ENCODE results near the gene RAB3A.

The RAB3A gene

DNA sequence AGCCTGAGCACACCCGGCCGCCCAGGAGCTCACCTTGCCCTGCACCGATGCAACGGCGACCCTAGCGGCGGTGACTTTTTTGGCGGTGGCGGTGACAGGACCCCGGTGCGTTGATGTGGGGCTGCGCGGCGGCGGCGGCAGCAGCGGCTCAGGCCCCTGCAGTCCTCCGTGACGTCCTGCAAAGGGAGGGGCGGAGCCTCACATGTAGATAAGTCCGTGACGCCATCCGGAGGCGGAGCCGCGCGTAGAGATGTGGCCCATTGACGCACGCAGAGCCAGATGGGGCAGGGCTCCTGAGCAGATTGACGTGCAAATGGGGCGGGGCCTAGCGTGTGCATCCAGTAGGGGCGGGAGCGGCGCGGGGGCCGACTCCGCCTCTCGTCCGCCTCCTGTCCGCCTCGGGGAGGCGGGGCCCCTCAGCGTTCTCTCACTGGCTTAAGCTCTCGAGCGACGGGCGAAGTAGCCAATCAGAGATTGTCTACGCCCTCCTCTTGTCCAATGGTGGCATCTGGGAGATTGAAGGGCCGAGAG is at the start of gene RAB3A:
TSS of gene RAB3A (minus strand) at position 180 of the 531 bp plus-strand sequence. CDS start 1,302 bp downstream, outside the sequence.
- DNase-seq (ENCODE audit: low read depth in 2 of 2), result peak; percentile 94 to 98

DNA sequence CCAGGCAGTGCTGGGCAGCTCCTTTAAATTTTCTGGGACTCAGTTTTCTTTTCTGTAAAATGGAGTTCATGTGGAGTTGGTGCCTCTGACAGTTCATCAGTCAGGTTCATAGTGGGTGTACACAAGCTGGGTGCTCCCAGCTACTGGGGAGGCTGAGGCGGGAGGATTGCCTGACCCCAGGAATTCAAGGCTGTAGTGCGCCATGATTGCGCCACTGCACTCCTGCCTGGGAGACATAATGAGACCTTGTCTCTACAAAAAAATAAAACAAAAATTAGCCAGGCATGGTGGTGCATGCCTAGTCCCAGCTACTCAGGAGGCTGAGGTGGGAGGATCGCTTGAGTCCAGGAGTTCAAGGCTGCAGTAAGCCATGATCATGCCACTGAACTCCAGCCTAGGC is 49.3 kb upstream of the RAB3A start:
- DNase-seq (ENCODE audit: low read depth in 2 of 2), result no peak

GRCh38 chr19:18252370-18252717 is 48.5 kb upstream of the RAB3A start:
- no peak for DNase-seq (ENCODE audit: low read depth in 2 of 2)

- peak; percentile 65 to 78 for DNase-seq (ENCODE audit: low read depth in 2 of 2)
Measured at GRCh38 chr19:18251587-18252369, 47.9 kb upstream of the RAB3A start.

DNA sequence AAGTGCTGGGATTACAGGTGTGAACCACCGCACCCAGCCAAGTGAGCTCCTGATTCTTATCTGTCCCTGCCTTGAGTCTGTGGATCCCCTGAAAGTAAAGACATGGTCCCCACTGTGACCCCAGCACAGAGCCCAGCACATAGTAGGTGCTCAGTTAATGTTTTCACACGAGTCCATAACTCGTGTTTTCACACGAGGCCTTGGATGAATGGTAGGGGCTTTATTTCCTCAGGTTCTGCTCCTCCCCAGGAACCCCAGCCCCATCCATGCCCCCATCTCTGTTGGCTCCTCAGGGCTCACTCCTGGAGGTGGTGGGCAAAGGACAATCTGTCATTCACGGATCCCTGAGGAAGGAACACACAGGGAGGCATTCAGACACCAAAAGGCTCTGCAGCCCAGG is 46.0 kb upstream of the RAB3A start:
- no peak for DNase-seq (ENCODE audit: low read depth in 2 of 2)

DNA sequence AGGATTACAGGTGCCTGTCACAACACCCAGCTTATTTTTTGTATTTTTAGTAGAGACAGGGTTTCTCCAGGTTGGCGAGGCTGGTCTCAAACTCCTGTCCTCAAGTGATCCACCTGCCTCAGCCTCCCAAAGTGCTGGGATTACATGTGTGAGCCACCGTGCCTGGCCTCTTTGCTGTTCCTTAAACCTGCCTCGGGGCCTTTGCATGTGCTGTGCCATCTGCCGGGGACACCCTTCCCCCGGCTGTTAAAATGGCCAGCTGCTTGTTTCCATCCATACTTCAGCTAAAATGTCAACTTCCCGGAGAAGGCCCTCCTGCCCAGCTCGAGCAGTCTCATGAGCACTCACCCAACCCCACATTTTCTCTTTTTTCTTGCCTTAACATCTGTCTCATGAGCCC is 41.5 kb upstream of the RAB3A start:
- DNase-seq (ENCODE audit: low read depth in 2 of 2), result no peak

GRCh38 chr19:18239303-18239702 is 35.5 kb upstream of the RAB3A start:
- DNase-seq (ENCODE audit: low read depth in 2 of 2), result no peak

- no peak for DNase-seq (ENCODE audit: low read depth in 2 of 2)
Measured at GRCh38 chr19:18234194-18234593, 30.4 kb upstream of the RAB3A start.

- DNase-seq (ENCODE audit: low read depth in 2 of 2), result peak in 1 of 2 donors; percentile 32
Measured at GRCh38 chr19:18233224-18233825, 29.5 kb upstream of the RAB3A start.

- DNase-seq (ENCODE audit: low read depth in 2 of 2), result no peak
Measured at GRCh38 chr19:18232540-18233223, 28.8 kb upstream of the RAB3A start.

DNA sequence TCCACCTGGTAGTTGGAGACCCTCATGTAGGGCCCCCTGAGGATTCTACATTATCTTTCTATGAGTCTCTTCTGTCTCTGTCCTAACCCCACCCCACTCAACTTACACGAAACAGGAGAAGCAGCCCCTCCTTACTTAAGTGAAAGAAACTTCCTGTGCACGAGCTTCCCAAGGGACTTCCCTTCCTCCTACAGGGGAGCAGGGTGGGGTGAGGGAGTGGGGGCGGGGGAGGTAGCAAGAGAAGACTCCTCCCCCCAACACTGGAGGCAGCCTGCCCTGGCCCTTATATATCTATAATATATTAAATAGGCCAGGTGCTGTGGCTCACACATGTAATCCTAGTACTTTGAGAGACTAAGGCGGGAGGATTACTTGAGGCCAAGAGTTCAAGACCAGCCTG is 27.9 kb upstream of the RAB3A start:
- DNase-seq (ENCODE audit: low read depth in 2 of 2), result no peak

DNA sequence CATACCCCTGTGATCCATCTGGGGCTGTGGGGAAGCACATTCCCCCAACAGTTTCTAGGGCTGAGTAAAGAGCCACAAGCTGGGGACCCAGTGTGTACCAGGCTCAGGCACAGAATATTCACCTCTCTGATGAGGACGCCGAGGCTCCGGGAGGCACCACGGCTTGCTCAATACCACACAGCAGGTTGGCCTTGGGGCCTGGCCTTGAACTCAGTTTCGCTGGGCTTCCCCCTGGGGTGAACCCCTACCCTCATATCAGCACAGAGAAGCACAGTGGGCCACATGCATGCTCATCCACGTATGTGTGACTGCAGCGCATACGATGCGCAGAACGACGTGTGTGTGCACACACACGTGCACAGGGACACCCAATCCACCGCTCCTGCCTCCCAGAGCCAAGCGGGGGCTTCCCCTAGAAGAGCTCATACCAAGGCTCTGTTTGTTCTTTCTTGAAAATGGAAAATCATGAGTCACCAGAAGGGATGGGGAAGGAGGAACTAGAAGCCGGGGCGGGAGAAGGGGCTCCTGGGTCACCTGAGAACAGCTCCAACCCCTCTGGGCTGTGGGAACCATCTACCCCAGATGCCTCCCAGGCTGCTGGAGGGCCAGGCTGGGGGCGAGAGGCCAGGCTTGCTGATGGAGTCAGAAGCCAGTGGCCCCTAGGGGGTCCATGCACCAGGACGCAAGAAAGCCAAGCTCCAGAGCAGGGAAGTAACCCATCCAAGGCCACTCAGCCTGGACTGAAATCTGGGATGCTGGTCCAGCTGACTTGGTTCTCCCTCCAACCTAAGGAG is 27.3 kb upstream of the RAB3A start:
- no peak for DNase-seq (ENCODE audit: low read depth in 2 of 2)

DNA sequence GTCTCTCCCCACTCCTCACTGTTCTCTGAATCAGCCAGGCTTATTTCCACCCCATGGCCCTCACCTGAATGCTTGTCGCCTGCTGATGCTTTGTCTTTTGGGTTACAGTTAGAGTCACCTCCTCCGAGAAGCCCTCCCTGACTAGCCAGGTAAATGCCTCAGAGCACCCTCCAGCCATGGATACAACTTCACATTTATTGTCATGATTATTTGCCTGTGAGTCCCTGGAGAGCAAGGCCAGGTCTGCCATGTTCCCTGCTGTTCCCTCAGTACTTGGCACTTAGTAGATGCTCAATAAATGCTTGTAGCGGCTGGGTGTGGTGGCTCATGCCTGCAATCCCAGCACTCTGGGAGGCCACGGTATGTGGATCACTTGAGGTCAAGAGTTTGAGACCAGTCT is 26.1 kb upstream of the RAB3A start:
- no peak for DNase-seq (ENCODE audit: low read depth in 2 of 2)

DNA sequence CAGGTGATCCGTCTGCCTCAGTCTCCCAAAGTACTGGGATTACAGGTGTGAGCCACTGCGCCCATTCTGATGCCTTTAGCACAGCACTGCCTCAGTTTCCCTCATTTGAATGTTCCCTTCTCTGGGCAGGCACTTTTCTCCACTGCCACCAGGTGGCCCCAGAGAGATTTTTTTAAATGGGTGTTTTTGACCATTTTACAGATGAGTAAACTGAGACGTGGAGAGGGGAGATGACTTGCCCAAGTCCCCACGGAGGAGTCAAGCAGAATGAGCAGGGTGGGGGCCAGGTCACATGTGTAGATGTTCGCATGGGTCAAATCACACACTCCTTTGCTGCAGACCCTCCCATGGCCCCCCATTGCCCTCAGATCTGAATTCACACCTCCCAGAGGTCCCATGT is 25.6 kb upstream of the RAB3A start:
- DNase-seq (ENCODE audit: low read depth in 2 of 2), result no peak

DNA sequence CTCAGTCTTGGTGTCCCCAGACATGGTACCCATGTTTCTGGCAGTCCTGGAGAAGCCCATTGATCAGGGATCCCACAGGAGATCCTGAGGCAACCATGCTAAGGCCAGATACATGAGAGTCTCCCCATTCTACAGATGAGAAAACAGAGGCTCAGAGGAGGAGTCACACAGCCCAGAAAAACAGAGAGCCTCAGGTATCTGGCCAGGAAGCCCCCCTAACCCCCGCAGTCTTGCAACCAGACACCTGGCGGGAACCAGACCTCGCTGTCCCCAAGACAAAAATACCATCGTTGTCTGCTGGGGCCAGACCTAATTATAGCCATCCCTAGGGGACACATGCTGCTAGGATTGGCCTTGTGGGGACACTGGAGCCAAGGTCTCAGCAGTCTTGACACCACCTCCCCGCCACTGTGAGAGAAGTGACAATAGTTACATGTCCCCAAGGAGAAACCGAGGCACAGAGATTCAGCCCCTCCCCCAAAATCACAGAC is 24.0 kb upstream of the RAB3A start:
- no peak for DNase-seq (ENCODE audit: low read depth in 2 of 2)

DNA sequence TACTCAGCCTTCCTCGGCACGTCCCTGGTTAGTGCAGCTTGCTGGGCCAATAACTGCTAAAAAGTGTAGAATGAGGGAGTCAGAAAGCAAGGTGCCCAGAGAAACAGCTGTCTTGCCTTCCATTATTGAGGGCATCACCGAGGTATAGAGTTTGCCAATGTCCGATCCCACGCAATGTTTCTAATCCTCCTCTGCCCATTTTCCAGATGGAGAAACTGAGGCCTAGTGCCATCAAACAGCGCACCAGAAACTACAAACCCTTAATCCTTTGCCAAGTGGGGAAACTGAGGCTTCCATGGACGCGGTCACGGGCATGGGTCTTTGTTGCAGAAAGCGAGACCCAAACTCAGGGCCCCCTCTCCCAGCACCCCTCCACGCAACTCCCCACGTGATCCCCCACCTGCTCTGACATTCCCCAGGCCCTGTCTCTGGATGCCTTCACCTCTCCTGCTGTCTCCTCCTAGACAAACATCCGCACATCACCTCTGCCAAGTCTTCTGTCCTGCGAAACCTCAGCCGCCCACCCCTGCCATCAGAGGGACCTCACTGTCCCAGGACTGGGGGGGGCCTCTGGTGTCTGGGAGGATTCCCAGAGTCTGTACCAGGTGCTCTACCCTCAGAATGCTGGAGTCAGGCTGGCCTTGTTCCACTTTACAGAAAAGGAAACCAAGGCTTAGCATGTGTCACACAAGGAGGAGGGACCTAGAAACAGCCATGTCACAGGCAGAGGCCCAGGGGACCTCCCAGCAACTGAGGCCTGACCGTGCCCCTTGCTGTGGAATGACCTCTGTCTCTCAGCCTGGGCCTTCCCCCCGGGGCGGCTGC is 23.3 kb upstream of the RAB3A start:
- no peak for DNase-seq (ENCODE audit: low read depth in 2 of 2)

- no peak for DNase-seq (ENCODE audit: low read depth in 2 of 2)
Measured at GRCh38 chr19:18225702-18226468, 22.0 kb upstream of the RAB3A start, which contains the start of gene PDE4C. PDE4C (minus strand) TSS chr19:18226438; CDS start chr19:18226415, 23 bp downstream.

DNA sequence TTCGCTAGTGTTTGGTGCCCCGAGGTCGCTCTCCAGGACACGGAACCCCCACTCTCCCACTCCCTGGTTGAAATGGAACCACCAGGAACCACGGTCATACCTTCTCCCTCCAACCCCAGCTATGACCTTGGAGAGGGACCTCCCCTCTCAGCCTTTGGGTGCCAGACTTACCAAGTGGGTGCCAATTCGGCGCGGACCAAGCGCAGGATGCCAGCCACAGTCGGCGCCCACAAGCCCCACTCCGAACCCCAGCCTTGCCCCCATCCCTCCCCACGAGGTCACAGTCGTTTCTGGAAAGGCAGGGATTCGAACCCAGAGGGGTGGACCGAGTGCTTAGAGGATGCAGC is 21.5 kb upstream of the RAB3A start:
- DNase-seq (ENCODE audit: low read depth in 2 of 2), result no peak

GRCh38 chr19:18224525-18225354 is 20.9 kb upstream of the RAB3A start:
- peak; percentile 60 to 75 for DNase-seq (ENCODE audit: low read depth in 2 of 2)
